Hair follicular keratinocyte (primary cell): ENCODE data around the gene BLTP3B. TPM values are rescaled to one million over a fixed set of nuclear protein-coding genes. Genes with fewer than 3 reads are reported as not detected.

Experiments used
- total RNA-seq: library from RNA; depleted of rRNA; stranded (reverse); fragments of >200 nt; gene quantifications from 2 replicates; pipeline ENCODE4 v1.2.3, GENCODE V29; 2015

Gene BLTP3B
- 9.2 and 10.4 TPM in 2 replicates for total RNA-seq

GRCh38 chr12:100142851-100143559 is at the start of gene BLTP3B:
Gene BLTP3B (minus strand): TSS chr12:100142874. CDS start chr12:100142635, 239 bp downstream.

Other genes with a start within 250 kb of the BLTP3B start
- not detected in 2 replicates for gene ANKS1B, start 157.9 kb downstream of the BLTP3B start, total RNA-seq
- 17.6 and 19.8 TPM in 2 replicates for gene ACTR6, start 57.9 kb upstream of the BLTP3B start, total RNA-seq
- gene DEPDC4, start 124.2 kb upstream of the BLTP3B start, total RNA-seq: 0.62 and 2.3 TPM in 2 replicates
- 23.2 and 27.3 TPM in 2 replicates for gene SCYL2, start 124.3 kb upstream of the BLTP3B start, total RNA-seq
- not detected in 2 replicates for gene SLC17A8, start 214.2 kb upstream of the BLTP3B start, total RNA-seq